HL-60 (cell line): Measurements from ENCODE around the gene SRPK2.
A peak's percentile ranks its signal among the peaks of the same experiment; 100 is the strongest.
"Not testable (repeated sequence)": the region's sequence is repeated elsewhere in the genome, so short reads cannot be mapped to it uniquely, and the experiment has no call there.

Source experiments
- DNase-seq, 2 experiments: peaks; one replicate each; pipeline ENCODE4 v3.0.0-alpha.2; 2010 to 2020; ENCODE audit warnings: low read depth in 1 of 2, low spot score in 1 of 2
- H3K27ac ChIP-seq: fragments of 250-450 bp; sonication (Bioruptor Pico); replicated peaks from 2 replicates; pipeline ENCODE4 v1.5.1; 2020; ENCODE audit warnings: mild to moderate bottlenecking, moderate library complexity
- H3K27me3 ChIP-seq: fragments of 250-450 bp; sonication (Bioruptor Pico); 2 replicates; pipeline ENCODE4 v1.5.1; 2021; ENCODE audit warnings: mild to moderate bottlenecking, moderate library complexity; ENCODE audit not compliant: insufficient read depth, poor library complexity, severe bottlenecking
- H3K4me3 ChIP-seq: replicated peaks from 2 replicates; pipeline ENCODE4 v1.5.1; 2011; ENCODE audit warnings: mild to moderate bottlenecking, control low read depth, low read length; ENCODE audit not compliant: insufficient read depth
- GABPA ChIP-seq: IDR thresholded peaks from 2 replicates; pipeline ENCODE4 v1.6.1; 2012; ENCODE audit warnings: low read depth
- POLR2AphosphoS5 ChIP-seq: IDR thresholded peaks from 2 replicates; pipeline ENCODE4 v1.6.1; 2012; ENCODE audit warnings: low read depth
- SPI1 ChIP-seq: IDR thresholded peaks from 2 replicates; pipeline ENCODE4 v1.6.1; 2012; ENCODE audit warnings: low read depth, mild to moderate bottlenecking, borderline replicate concordance
- TF ChIP-seq, protein P1 (sequence below): IDR thresholded peaks from 2 replicates; pipeline ENCODE4 v1.6.1; 2012; ENCODE audit warnings: low read depth; ENCODE audit not compliant: insufficient replicate concordance
- TF ChIP-seq, protein P2 (sequence below): IDR thresholded peaks from one replicate; pipeline ENCODE4 v1.5.1; 2011; ENCODE audit warnings: low read length, control low read depth, inconsistent platforms; ENCODE audit not compliant: insufficient read depth

Gene SRPK2

DNA sequence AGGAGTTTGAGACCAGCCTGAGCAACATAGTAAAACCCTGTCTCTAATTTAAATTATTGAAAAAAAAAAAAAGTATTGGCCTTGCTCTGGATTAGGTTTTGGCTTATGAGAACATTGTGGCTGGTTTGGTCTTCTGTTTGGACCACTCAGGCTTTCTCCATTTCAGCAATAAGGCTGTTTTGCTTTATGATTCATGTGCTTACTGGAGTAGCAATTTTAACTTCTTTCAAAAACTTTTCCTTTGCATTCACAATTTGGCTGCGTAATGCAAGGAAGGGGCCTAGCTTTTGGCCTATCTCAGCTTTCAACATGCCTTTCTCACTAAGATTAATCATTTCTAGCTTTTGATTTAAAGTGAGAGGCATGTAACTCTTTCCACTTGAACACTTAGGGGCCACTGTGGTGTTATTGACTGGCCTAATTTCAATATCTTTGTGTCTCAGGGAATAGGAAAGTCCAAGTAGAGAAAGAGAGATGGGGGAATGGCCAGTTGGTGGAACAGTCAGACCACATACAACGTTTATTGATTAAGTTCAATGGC lies 38.0 kb upstream of the SRPK2 start:
- TF ChIP-seq, protein P1, sequence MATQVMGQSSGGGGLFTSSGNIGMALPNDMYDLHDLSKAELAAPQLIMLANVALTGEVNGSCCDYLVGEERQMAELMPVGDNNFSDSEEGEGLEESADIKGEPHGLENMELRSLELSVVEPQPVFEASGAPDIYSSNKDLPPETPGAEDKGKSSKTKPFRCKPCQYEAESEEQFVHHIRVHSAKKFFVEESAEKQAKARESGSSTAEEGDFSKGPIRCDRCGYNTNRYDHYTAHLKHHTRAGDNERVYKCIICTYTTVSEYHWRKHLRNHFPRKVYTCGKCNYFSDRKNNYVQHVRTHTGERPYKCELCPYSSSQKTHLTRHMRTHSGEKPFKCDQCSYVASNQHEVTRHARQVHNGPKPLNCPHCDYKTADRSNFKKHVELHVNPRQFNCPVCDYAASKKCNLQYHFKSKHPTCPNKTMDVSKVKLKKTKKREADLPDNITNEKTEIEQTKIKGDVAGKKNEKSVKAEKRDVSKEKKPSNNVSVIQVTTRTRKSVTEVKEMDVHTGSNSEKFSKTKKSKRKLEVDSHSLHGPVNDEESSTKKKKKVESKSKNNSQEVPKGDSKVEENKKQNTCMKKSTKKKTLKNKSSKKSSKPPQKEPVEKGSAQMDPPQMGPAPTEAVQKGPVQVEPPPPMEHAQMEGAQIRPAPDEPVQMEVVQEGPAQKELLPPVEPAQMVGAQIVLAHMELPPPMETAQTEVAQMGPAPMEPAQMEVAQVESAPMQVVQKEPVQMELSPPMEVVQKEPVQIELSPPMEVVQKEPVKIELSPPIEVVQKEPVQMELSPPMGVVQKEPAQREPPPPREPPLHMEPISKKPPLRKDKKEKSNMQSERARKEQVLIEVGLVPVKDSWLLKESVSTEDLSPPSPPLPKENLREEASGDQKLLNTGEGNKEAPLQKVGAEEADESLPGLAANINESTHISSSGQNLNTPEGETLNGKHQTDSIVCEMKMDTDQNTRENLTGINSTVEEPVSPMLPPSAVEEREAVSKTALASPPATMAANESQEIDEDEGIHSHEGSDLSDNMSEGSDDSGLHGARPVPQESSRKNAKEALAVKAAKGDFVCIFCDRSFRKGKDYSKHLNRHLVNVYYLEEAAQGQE: no peak
- TF ChIP-seq, protein P2, sequence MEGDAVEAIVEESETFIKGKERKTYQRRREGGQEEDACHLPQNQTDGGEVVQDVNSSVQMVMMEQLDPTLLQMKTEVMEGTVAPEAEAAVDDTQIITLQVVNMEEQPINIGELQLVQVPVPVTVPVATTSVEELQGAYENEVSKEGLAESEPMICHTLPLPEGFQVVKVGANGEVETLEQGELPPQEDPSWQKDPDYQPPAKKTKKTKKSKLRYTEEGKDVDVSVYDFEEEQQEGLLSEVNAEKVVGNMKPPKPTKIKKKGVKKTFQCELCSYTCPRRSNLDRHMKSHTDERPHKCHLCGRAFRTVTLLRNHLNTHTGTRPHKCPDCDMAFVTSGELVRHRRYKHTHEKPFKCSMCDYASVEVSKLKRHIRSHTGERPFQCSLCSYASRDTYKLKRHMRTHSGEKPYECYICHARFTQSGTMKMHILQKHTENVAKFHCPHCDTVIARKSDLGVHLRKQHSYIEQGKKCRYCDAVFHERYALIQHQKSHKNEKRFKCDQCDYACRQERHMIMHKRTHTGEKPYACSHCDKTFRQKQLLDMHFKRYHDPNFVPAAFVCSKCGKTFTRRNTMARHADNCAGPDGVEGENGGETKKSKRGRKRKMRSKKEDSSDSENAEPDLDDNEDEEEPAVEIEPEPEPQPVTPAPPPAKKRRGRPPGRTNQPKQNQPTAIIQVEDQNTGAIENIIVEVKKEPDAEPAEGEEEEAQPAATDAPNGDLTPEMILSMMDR: no peak
- no peak for TF ChIP-seq POLR2AphosphoS5
- TF ChIP-seq SPI1: no peak

DNA sequence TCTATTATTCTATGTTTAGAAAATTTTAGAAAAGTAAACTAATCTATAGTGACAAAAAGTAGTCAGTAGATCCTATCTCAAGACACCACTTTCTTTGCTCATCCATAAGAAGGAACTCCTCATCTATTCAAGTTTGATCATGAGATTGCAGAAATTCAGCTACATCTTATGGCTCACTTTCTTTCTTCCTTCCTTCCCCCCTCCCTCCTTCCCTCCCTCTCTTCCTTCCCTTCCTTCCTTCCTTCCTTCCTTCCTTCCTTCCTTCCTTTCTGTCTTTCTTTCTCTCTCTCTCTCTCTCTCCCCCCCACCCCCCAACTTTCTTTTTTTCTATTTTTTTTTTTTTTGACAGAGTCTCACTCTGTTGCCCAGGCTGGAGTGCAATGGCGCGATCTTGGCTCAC lies 35.3 kb upstream of the SRPK2 start:
- DNase-seq: no peak
- TF ChIP-seq POLR2AphosphoS5 (no peak), SPI1 (no peak), GABPA (no peak)
- TF ChIP-seq, protein P1: no peak
- TF ChIP-seq, protein P2: no peak
- Histone ChIP-seq H3K27me3 (no peaks in the 10 kb centered on the region), H3K4me3 (no peak overlapping the region), H3K27ac (no peak overlapping the region)

More for the DNA sequence above, 38.0 kb upstream of the SRPK2 start:
- Histone ChIP-seq H3K27ac (no peak overlapping the region), H3K4me3 (no peak overlapping the region), H3K27me3 (no peaks in the 10 kb centered on the region)
- DNase-seq: no peak

DNA sequence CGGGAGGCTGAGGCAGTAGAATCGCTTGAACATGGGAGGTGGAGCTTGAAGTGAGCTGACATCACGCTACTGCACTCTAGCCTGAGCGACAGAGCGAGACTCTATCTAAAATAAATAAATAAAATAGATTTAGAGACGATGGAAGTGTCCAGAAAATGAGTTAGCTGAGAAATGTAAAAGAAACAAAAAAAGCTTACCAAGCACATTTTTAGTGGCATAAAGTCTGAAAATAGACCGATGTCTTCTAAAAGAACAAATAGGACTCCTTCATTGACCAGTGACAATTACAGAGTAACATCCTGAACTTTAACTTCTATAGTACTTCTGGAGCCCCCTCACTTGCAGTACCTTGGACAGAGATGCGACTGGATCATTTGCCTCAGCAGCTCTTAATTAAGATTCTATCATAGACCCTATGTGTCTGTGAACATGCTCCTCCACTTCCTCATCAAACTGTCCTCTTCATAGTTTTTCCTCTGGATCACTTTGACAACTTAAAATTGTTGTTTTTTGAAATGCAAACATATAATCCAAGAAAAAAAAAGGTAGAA lies 25.2 kb upstream of the SRPK2 start:
- Histone ChIP-seq H3K4me3 (no peak overlapping the region), H3K27me3 (no peaks in the 10 kb centered on the region), H3K27ac (no peak overlapping the region)
- TF ChIP-seq, protein P1: peak; percentile 89
- TF ChIP-seq POLR2AphosphoS5: no peak
- no peak for DNase-seq

DNA sequence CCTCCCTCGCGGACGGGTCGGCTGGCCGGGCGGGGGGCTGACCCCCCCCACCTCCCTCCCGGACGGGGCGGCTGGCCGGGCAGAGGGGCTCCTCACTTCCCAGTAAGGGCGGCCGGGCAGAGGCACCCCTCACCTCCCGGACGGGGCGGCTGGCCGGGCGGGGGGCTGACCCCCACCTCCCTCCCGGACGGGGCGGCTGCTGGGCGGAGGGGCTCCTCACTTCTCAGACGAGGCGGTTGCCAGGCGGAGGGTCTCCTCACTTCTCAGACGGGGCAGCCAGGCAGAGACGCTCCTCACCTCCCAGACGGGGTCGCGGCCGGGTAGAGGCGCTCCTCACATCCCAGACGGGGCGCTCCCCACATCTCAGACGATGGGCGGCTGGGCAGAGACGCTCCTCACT lies 22.1 kb upstream of the SRPK2 start:
- not testable (repeated sequence) for H3K4me3 ChIP-seq, DNase-seq, H3K27ac ChIP-seq, H3K27me3 ChIP-seq

DNA sequence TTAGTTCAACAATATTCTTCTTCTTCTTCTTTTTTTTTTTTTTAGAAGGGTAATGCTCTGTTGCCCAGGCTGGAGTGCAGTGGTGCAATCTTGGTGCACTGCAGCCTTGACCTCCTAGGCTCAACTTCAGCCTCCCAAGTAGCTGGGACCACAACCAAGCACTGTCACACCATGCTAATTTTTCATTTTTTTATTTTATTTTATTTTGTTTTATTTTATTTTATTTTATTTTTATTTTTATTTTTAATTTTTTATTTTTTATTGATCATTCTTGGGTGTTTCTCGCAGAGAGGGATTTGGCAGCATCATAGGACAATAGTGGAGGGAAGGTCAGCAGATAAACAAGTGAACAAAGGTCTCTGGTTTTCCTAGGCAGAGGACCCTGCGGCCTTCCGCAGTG lies 21.1 kb upstream of the SRPK2 start:
- not testable (repeated sequence) for H3K27me3 ChIP-seq, DNase-seq, H3K4me3 ChIP-seq, H3K27ac ChIP-seq
